ENCODE measurements around the gene PSMD12.
A peak's percentile ranks its signal among the peaks of the same experiment; 100 is the strongest.
"Not testable (repeated sequence)": the region's sequence is repeated elsewhere in the genome, so short reads cannot be mapped to it uniquely, and the experiment has no call there.

The PSMD12 gene

DNA sequence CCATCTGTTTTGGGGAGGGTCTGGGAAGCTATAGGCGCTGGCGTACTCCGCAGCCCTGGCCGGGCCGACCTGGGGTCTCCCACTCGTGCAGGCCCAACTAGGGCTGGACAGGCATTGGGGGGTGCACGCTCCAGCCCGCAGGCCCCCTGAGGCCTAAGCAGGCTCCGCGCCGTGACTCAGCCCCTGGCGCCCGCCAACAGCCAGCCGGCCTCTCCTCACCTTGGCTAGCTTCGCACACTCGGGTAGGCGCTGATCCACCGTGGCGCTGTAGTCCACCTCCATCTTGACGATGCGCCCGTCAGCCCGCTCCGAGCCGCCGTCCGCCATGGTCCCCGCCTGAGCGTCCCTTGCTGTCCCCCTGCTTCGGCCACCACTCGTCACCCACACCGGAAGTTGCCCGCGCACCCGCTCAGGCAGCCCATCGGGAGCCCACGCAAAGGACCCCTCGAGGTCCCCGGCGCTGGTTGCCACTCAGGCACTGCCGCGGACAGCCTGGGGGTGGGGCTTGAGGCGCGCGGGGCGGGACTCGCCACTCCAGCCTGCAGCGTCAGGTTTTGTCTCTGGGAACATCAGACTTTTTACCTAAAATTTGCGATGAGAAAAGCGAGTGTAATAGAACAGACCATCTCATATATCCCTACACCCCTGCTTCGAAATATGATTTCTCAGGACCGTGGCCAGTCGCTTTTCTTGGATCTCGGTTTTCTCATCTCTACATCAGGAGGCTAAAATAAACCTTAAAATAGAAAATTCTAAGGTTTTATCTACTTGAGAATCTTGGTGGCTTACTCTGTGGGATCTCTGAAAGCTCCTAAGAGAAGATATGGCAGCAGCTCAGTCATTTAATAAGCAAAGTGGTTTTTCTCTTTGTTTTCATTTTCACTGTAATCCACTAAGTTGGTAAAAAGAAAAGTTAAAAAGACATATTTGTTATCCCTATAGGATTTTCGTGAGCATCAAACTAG, at the start of gene PSMD12:
PSMD12 (minus strand) TSS at position 385 of the 965 bp plus-strand sequence; CDS start at position 327, 58 bp downstream.
- DNase-seq (ENCODE audit: low read depth), result peak; percentile 91

GRCh38 chr17:67415291-67415690, 48.9 kb upstream of the PSMD12 start:
- DNase-seq (ENCODE audit: low read depth), result no peak

GRCh38 chr17:67414559-67414958, 48.2 kb upstream of the PSMD12 start:
- no peak for DNase-seq (ENCODE audit: low read depth)

GRCh38 chr17:67414130-67414529, 47.8 kb upstream of the PSMD12 start:
- DNase-seq (ENCODE audit: low read depth), result no peak

DNA sequence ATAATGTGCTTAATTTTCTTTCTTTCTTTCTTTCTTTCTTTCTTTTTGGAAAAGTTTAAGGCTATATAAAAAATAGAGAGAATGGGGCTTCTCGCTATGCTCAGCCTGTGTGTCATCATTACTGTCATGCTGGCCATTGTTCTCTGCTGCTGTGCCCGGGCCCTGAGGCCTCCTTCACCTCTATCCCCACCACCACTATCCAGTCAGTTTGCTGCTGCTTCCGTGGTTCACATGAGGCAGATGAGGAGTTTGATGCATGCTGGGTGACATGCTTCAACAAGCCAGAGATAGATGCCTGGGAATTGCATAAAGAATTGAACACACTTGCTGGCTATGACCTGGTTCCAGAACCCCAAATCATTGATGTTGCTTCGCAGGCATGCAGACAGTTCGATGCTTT, 47.0 kb upstream of the PSMD12 start:
- DNase-seq (ENCODE audit: low read depth), result no peak

DNA sequence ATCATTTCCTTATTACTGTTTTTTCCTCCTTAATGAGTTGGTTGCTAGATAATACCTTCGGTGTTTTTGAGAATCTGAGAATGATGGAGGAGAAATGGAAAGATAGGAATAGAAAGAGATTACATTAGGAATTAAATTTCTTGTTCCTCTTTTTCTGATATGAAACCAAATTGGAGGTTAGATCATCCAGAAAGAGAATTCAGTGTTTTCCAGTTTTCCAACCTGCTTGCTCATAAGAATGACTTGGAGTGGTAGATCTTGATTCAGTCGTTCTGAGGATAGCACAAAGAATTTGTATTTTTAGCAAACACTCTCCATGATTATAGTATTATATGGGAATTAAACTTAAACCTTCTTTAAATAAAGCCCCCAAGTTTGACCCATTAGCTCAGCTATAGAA, 46.6 kb upstream of the PSMD12 start:
- no peak for DNase-seq (ENCODE audit: low read depth)

GRCh38 chr17:67412032-67412431, 45.7 kb upstream of the PSMD12 start:
- DNase-seq (ENCODE audit: low read depth), result no peak

DNA sequence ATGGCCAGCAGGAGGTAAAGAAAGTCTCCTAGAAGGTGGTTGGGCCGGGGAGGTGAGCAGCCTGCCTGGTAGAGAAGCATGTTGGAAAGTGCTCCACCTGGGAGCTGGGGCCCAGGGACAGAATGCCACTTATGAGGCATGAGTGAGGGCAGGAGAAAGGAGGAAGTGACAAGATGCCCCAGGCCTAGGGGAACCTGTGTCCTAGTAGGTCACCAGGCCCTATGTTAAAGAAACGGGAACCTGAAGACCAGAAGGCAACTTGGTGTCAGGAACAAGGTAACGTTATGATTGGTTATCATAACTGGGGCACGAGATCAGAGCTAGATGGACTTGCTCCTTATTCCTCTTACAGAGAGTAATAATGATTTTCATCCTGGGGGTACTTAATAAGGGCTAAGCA, 45.0 kb upstream of the PSMD12 start:
- no peak for DNase-seq (ENCODE audit: low read depth)

GRCh38 chr17:67408455-67408830, 42.1 kb upstream of the PSMD12 start:
- not testable (repeated sequence) for DNase-seq (ENCODE audit: low read depth)

- no peak for DNase-seq (ENCODE audit: low read depth)
These were observed 37.1 kb upstream of the PSMD12 start for GRCh38 chr17:67403483-67403882.

DNA sequence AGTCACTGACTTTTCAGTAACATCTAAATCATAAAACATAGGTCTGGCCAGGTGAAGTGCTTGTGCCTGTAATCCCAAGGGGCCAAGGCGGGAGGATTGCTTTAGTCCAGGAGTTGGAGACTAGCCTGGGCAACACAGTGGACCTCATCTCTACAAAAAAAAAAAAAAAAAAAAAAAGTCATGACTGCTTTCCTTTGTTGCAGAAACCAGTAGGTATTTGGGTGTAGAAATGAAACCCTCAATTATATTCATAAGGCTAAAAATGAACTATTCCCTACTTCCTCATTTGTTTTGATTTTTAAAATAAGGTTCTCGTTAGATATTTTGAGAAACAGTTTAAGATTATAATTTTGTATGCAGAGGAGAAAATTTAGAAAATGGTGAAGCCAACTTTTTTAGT, 36.7 kb upstream of the PSMD12 start:
- no peak for DNase-seq (ENCODE audit: low read depth)

DNA sequence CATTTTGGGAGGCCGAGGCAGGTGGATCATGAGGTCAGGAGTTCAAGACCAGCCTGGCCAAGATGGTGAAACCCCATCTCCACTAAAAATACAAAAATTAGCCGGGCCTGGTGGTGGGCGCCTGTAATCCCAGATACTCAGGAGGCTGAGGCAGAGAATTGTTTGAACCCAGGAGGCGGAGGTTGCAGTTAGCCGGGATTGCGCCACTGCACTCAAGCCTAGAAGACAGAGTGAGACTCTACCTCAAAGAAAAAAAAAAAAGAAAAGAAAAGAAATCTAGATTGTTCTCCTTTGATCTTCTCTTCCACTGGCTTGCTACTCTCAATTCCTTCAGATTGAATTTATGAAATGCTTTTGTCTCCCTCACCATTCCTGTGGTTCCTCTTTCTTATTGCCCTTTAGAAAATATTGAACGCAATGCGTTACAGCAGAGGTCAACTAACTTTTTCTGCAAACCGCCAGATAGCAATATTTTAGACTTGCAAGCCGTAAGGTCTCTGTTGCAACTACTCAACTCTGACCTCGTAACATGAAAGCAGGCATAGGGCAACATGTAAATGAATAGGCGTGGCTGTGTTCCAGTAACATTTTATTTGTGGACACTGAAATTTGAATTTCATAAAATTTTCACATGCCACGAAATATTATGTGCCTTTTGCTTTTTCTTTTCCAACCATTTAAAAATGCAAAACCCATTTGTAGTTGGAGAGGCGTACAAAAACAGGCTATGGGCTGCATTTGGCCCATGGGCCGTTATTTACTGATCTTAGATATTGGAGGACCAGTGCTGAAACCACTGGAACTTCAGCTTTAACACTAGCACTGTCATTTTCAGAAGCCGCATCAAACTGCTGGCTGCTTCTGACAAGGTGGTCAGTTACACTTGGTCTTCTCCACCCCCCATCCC, 35.5 kb upstream of the PSMD12 start:
- no peak for DNase-seq (ENCODE audit: low read depth)

DNA sequence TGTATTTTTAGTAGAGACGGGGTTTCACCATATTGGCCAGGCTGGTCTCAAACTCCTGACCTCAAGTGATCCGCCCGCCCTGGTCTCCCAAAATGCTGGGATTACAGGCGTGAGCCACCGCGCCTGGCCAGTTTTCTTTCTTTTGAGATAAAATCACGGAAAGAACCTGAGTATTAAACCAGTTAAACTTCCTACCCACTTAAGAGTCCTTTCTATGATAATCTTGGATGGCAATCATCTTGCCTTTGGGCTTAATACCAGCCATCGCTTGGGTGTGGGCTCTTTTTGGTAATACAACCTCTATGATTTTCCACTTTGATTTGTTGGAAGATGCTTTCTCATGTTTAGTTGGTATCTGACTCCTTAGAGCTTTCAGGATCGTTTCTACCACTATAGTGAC, 34.7 kb upstream of the PSMD12 start:
- no peak for DNase-seq (ENCODE audit: low read depth)

- no peak for DNase-seq (ENCODE audit: low read depth)
These were observed 33.8 kb upstream of the PSMD12 start for GRCh38 chr17:67400193-67400592.

- no peak for DNase-seq (ENCODE audit: low read depth)
These were observed 33.3 kb upstream of the PSMD12 start for GRCh38 chr17:67399676-67400075.

- DNase-seq (ENCODE audit: low read depth), result no peak
These were observed 27.5 kb upstream of the PSMD12 start for GRCh38 chr17:67393809-67394397.

GRCh38 chr17:67392111-67392510, 25.7 kb upstream of the PSMD12 start:
- no peak for DNase-seq (ENCODE audit: low read depth)

GRCh38 chr17:67390646-67391361, 24.4 kb upstream of the PSMD12 start:
- peak; percentile 33 for DNase-seq (ENCODE audit: low read depth)

DNA sequence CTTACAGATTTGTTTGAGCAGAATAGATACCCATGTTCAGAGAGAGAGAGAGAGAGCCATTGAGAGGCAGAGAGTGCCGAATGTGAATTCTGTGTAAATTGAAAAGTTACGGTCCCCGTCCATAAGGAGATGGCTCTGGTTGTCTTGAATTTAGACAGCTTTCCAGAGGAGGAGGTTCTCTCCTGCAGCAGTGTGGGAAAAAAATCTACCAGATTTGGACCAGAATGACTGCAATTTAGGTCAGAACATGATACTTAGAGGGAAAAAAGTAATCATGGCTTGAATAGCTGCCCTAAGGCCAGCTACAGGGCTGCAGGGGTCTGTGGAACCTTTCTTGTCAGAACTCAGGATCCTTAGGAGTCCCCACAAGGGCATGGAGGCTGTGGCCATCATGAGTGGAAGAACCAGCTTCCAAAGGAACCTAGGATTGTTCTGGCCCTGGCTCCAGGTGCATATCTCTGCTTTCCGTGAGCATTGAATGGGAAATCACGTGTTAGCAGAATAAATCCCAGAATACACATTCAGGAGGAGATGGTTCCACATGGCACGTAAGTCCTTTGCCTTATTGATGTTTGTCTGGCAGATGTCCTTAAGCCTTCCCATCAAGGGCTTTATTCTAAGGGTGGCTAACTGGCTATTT, 23.7 kb upstream of the PSMD12 start:
- DNase-seq (ENCODE audit: low read depth), result no peak

DNA sequence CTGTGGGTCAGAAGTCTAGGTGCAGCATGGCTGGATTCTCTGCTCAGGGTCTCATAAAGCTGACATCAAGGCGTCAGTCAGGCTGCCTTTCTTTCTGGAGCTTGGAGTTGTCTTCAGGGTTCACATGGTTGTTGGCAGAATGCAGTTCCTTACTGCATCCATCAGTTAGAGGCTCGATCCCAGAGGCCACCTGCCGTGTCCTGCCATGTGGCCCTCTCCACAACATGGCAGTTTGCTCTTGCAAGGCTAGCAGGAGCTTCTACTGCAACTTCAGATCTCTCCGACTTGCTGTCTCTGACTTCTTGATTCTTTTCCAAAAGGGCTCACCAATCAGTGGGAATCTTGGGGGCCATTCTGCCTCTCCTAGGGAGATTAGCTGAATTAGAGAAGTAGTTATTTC, 22.6 kb upstream of the PSMD12 start:
- no peak for DNase-seq (ENCODE audit: low read depth)

DNA sequence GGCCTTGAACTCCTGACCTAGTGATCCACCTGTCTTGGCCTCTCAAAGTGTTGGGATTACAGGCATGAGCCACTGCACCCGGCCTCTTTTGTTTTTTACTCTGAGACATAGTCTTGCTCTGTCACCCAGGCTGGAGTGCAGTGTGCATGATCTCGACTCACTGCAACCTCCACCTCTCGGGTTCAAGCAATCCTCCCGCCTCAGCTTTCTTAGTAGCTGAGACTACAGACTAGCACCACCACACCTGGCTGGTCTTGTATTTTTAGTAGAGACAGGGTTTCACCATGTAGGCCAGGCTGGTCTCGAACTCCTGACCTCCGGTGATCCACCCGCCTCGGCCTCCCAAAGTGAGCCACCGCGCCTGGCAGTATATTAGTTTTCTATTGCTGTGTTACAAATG, 22.2 kb upstream of the PSMD12 start:
- DNase-seq (ENCODE audit: low read depth), result not testable (repeated sequence)

All from stimulated activated CD8-positive, alpha-beta memory T cell treated with anti-CD3 and anti-CD28 coated beads, Interleukin-4, amount 100 ng/mL, for 24 hours (primary cell).